HepG2 (cell line): ENCODE results near the gene SLC12A5. TPM values are rescaled to one million over a fixed set of nuclear protein-coding genes. Genes with fewer than 3 reads are reported as not detected.

Source experiments
- CHD4 ChIP-seq: fragments of 200-600 bp; sonication (generic); IDR thresholded peaks from 2 replicates; pipeline ENCODE4 v1.7.0; 2017; ENCODE audit warnings: mild to moderate bottlenecking, low read length, borderline replicate concordance
- FOSL2 ChIP-seq: sonication (generic); formaldehyde crosslinking; IDR thresholded peaks from 2 replicates; pipeline ENCODE4 v1.4.0; 2020; ENCODE audit warnings: missing genetic modification reagents
- GATAD1 ChIP-seq: IDR thresholded peaks from 2 replicates; pipeline ENCODE4 v1.6.1; 2016; ENCODE audit warnings: missing genetic modification reagents, missing compliant biosample characterization
- HMG20B ChIP-seq: conservative IDR thresholded peaks from 2 replicates; pipeline ENCODE4 v1.6.1; 2016; ENCODE audit warnings: missing genetic modification reagents, missing compliant biosample characterization
- HNRNPH1 ChIP-seq: fragments of 200-400 bp; formaldehyde crosslinking; optimal IDR thresholded peaks from 2 replicates; pipeline ENCODE3; 2017; ENCODE audit warnings: mild to moderate bottlenecking, low read depth, low read length
- SMAD3 ChIP-seq: sonication (generic); formaldehyde crosslinking; IDR thresholded peaks from 2 replicates; pipeline ENCODE4 v1.4.0; 2020; ENCODE audit warnings: missing genetic modification reagents
- polyA plus RNA-seq, 8 experiments: library from polyadenylated mRNA; depleted of rRNA in 3 of 8; stranded (reverse) in 7 of 8; unstranded in 1 of 8; fragments of >200 nt; fragmentation: Illumina TruSeq in 4 of 8; extraction: Trizol in 4 of 8; gene quantifications; 2 replicates each; pipeline versions ENCODE4 v1.2.1 to v1.2.3, GENCODE V29; 2011 to 2016; ENCODE audit warnings: low read depth in 4 of 8, missing spikeins in 1 of 8, mixed read lengths in 1 of 8; ENCODE audit not compliant: insufficient read depth in 1 of 8
- total RNA-seq, 5 experiments: library from RNA; depleted of rRNA; stranded (reverse); fragments of >200 nt; fragmentation: Illumina TruSeq; extraction: Trizol; gene quantifications; 2 replicates each; pipeline ENCODE4 v1.2.3, GENCODE V29; 2016; ENCODE audit warnings: low read depth in 1 of 5
- TF ChIP-seq, protein P1 (sequence below): sonication (generic); formaldehyde crosslinking; IDR thresholded peaks from one replicate; pipeline ENCODE4 v1.5.1; 2020; ENCODE audit warnings: mild to moderate bottlenecking, missing genetic modification reagents; ENCODE audit errors: not compliant biosample characterization
- TF ChIP-seq, protein P2 (sequence below): sonication (generic); formaldehyde crosslinking; IDR thresholded peaks from 2 replicates; pipeline ENCODE4 v1.4.0; 2020; ENCODE audit warnings: missing genetic modification reagents, borderline replicate concordance
- TF ChIP-seq, protein P3 (sequence below): IDR thresholded peaks from 2 replicates; pipeline ENCODE4 v1.6.1; 2016

SLC12A5 gene
- total and polyA plus RNA-seq, 2 of the 13 experiments (the other 11 are each of a cell fraction or from before 2014, with no cell fraction given): 4.3 to 5.4 TPM

DNA sequence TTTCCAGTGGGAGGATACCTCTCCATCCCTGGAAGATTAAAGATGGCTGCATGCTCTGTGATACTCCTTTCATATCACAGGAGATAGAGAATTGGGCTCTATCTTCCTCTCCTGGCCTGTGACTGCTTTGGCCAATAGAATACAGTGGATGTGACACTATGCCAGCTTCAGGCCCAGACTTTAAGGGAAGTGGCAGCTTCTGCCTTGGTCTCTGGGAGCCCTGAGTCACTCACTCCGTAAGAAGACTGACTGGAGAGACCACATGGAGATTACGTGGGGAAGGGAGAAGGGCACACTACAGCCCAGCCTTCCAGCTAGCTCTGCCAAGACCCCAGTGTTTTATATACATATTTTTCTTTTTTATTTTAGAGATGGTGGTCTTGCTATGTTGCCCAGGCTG is 30.7 kb upstream of the SLC12A5 start (continued):
- TF ChIP-seq, protein P1, sequence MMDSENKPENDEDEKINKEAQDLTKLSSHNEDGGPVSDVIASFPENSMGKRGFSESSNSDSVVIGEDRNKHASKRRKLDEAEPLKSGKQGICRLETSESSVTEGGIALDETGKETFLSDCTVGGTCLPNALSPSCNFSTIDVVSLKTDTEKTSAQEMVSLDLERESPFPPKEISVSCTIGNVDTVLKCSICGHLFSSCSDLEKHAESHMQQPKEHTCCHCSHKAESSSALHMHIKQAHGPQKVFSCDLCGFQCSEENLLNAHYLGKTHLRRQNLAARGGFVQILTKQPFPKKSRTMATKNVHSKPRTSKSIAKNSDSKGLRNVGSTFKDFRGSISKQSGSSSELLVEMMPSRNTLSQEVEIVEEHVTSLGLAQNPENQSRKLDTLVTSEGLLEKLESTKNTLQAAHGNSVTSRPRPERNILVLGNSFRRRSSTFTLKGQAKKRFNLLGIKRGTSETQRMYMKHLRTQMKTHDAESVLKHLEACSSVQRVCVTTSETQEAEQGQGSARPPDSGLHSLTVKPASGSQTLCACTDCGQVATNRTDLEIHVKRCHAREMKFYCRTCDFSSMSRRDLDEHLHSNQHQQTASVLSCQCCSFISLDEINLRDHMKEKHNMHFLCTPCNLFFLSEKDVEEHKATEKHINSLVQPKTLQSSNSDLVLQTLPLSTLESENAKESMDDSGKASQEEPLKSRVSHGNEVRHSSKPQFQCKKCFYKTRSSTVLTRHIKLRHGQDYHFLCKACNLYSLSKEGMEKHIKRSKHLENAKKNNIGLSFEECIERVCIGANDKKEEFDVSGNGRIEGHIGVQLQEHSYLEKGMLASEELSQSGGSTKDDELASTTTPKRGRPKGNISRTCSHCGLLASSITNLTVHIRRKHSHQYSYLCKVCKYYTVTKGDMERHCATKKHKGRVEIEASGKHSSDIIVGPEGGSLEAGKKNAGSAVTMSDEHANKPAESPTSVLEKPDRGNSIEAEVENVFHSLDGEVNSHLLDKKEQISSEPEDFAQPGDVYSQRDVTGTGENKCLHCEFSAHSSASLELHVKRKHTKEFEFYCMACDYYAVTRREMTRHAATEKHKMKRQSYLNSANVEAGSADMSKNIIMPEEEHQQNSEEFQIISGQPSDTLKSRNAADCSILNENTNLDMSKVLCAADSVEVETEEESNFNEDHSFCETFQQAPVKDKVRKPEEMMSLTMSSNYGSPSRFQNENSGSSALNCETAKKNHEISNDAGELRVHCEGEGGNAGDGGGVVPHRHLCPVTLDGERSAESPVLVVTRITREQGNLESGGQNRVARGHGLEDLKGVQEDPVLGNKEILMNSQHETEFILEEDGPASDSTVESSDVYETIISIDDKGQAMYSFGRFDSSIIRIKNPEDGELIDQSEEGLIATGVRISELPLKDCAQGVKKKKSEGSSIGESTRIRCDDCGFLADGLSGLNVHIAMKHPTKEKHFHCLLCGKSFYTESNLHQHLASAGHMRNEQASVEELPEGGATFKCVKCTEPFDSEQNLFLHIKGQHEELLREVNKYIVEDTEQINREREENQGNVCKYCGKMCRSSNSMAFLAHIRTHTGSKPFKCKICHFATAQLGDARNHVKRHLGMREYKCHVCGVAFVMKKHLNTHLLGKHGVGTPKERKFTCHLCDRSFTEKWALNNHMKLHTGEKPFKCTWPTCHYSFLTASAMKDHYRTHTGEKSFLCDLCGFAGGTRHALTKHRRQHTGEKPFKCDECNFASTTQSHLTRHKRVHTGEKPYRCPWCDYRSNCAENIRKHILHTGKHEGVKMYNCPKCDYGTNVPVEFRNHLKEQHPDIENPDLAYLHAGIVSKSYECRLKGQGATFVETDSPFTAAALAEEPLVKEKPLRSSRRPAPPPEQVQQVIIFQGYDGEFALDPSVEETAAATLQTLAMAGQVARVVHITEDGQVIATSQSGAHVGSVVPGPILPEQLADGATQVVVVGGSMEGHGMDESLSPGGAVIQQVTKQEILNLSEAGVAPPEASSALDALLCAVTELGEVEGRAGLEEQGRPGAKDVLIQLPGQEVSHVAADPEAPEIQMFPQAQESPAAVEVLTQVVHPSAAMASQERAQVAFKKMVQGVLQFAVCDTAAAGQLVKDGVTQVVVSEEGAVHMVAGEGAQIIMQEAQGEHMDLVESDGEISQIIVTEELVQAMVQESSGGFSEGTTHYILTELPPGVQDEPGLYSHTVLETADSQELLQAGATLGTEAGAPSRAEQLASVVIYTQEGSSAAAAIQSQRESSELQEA (CRISPR knock-in tag): no peak
- TF ChIP-seq FOSL2 (CRISPR knock-in tag): no peak
- TF ChIP-seq, protein P2, sequence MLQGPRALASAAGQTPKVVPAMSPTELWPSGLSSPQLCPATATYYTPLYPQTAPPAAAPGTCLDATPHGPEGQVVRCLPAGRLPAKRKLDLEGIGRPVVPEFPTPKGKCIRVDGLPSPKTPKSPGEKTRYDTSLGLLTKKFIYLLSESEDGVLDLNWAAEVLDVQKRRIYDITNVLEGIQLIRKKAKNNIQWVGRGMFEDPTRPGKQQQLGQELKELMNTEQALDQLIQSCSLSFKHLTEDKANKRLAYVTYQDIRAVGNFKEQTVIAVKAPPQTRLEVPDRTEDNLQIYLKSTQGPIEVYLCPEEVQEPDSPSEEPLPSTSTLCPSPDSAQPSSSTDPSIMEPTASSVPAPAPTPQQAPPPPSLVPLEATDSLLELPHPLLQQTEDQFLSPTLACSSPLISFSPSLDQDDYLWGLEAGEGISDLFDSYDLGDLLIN (CRISPR knock-in tag): no peak
- TF ChIP-seq CHD4: no peak
- TF ChIP-seq, protein P3, sequence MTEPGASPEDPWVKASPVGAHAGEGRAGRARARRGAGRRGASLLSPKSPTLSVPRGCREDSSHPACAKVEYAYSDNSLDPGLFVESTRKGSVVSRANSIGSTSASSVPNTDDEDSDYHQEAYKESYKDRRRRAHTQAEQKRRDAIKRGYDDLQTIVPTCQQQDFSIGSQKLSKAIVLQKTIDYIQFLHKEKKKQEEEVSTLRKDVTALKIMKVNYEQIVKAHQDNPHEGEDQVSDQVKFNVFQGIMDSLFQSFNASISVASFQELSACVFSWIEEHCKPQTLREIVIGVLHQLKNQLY: no peak
- no peak for TF ChIP-seq SMAD3
- no peak for TF ChIP-seq HNRNPH1
- TF ChIP-seq GATAD1: no peak
- no peak for TF ChIP-seq HMG20B (CRISPR knock-in tag)
- TF ChIP-seq, all 625 proteins: peak for 0
